GM18873 (cell line): ENCODE measurements around the gene IGFALS.
"Not testable (repeated sequence)": the region's sequence is repeated elsewhere in the genome, so short reads cannot be mapped to it uniquely, and the experiment has no call there.

Experiments used
- ATAC-seq: cut with Tn5 transposase; IDR thresholded peaks from one replicate; pipeline ENCODE4 v1.9.1; 2021; ENCODE audit warnings: mild to moderate bottlenecking, moderate library complexity, moderate number of reproducible peaks; ENCODE audit not compliant: unreplicated experiment, low FRiP score

Gene IGFALS

GRCh38 chr16:1818873-1819525 lies 25.5 kb upstream of the IGFALS start:
- no peak for ATAC-seq

GRCh38 chr16:1818204-1818872 lies 24.8 kb upstream of the IGFALS start:
- no peak for ATAC-seq

- ATAC-seq: no peak
Measured at GRCh38 chr16:1817716-1818115, 24.2 kb upstream of the IGFALS start.

DNA sequence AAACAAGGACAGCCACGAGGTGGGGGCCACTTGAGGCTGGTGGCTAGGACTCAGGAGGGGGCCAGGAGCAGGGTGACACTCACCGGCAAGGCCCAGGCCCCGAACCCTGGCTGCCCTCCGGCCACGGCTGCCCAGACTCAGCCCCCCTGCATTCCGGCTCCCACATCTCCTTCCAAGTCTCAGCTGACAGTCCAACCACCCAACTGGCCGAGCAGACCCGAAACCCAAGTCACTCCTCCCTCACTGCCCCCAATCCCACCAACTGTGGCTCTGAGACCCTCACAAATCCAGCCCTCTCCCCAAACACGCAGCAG lies 23.7 kb upstream of the IGFALS start:
- no peak for ATAC-seq

- no peak for ATAC-seq
Measured at GRCh38 chr16:1816396-1817275, 23.1 kb upstream of the IGFALS start.

GRCh38 chr16:1815461-1815860 lies 22.0 kb upstream of the IGFALS start:
- no peak for ATAC-seq

DNA sequence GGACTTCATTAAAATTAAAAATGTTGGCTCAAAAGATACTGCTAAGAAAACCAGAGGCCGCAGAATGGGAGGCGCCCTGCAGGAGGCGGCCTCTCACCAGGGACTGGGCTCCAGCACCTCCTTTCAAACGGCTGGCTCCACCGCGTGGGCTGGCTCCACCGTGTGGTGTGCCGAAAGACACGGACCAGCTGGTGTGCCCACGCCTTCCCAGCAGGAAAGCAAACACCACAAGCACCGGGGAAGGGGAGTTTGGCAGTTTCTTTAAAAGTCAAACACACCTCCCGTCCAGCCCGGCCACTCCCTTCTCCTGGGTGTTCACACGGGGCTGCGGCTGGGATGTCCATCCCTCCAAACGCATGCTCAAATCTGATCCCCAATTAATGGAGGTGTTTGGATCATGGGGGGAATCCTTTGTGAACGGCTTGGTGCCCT lies 19.2 kb upstream of the IGFALS start:
- ATAC-seq: no peak

GRCh38 chr16:1810536-1810935 lies 17.0 kb upstream of the IGFALS start:
- ATAC-seq: no peak

DNA sequence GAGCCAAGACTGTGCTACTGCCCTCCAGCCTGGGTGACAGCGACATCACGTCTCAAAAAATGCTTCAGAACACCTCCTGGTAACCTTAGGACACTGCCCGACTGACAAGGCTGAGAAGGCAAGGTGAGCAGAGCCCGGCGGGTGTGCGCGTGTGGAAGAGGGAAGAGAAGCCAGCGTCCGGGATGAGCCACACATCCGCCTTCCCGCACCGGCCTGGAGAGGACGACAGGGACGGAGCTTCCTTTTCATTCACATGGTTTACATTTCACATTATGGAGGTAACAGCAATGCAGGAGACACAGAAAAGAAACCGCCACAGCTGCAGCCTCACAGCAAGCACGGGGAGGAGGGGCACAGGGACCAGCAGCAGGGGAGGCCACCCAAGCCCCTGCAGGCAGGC lies 16.6 kb upstream of the IGFALS start:
- no peak for ATAC-seq

- no peak for ATAC-seq
Measured at GRCh38 chr16:1809281-1809801, 15.8 kb upstream of the IGFALS start.

DNA sequence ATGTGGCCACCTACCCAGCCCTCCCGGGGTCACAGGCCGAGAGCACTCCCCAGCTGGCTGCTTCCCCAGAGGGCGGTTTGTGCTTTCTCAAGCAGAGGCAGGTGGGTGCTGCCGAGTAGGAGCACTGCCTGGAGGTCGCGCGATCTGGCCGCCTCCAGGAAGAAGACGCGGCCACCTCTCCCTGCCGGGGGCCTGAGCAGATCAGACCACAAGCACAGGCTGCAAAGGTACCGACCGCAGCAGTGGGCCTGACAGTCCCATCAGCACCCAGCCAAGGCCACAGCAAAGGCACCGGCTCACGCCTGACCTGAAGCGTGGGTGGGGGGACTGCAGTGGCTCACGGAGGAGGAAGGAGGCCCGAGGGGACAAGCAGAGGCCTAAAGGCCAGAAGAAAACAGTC lies 15.2 kb upstream of the IGFALS start:
- no peak for ATAC-seq

DNA sequence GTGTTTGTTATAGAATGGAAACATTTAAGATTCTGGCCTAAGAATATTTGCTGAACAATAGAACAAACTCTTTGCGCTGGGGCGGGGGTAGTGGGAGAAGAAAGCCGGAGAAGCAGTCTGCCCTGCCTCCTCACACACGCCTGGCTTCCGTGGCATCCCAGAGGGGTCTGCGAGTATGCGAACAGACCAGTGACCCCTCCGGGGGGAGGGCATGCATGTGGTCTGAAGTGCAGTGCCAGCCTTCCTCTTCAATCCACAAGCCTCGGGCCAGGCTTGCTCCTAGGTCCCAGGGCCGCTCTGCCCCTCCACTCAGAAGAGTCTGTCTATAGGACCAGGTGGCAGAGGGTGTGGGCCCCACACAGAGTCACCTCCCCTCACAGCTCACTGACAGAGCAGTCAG lies 14.1 kb upstream of the IGFALS start:
- no peak for ATAC-seq

- no peak for ATAC-seq
Measured at GRCh38 chr16:1800701-1801100, 7.2 kb upstream of the IGFALS start.

GRCh38 chr16:1799263-1799662 lies 5.8 kb upstream of the IGFALS start:
- not testable (repeated sequence) for ATAC-seq

DNA sequence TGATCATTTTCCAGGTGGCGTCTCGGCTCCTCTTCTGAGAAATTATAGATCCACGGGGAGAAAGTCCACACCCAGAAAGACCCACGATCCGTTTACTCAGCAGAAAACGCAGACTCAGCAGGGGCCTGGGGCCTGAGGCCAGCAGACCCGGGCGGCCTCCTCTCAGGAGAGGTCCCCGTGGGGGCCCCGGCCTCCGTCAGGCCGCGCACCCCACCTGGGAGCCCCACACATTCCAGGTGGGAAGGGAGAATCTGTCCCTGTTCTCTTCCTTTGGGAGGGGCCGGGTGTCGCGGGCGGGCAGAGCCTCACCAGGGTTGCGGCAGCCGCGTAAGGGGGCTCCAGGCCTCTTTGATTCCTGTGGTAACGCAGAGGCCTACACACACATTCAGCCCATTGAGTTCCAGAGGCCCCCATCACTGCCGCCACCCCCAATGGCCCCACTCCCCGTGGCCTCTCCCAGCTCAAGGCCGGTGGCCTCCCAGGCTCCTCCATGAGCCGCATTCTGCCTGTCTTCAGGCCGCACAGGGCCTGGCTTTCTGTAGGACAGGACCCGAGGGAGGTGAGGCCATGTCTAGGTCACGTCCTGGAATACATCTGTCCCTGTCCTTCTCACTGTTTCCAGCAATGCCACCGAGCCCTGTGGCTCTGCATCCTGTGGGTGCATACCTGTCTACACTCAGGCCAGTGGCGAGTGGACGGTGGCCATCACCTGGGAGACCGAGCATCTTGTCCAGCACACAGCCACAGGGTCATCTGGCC lies 1.6 kb upstream of the IGFALS start:
- ATAC-seq: no peak

- no peak for ATAC-seq
Measured at GRCh38 chr16:1794221-1794871, 841 bp upstream of the IGFALS start.

- ATAC-seq: no peak
Measured at GRCh38 chr16:1792836-1793577, 498 bp downstream of the IGFALS start.

DNA sequence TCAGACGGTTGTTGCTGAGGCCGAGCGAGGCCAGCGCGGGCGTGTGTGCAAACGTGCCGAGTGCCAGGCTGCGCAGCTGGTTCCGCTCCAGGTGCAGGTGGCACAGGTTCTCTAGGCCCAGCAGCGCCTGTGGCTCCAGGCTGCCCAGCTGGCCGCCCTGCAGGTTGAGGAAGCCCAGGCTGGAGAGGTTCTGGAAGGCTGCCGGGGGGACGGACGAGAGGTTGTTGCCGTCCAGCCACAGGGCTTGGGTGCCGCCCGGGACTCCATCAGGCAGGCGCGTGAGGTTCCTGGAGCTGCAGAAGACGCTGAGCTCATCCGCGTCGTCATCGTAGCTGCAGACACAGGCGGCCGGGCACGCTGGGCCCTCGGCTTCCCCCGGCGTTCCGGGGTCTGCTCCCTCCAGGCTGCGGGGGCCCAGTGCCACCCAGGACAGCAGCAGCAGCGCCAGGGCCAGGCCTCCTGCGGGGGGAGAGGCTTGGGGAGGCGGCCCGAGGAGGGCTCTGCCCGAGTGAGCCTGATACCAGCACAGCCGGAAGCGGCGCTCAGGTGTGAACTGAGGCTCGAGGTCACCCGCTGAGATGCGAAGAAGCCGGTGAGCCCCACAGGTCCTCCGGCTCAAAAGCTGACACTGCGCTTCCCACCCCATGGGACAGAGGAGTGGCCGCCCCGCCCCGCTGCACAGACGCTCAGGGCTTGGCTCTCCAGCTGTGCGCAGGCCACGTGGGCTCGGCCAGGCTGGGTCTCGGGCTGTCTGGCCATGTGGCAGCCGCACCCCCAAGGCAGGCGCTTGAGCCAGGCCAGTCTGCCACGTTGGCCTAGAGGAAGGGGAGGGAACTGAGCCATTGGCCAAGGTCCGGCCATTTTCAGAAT lies 1.3 kb downstream of the IGFALS start:
- ATAC-seq: no peak
